Sigmoid colon (tissue), 7 donors: ENCODE measurements around the gene PPOX. TPM values are rescaled to one million over a fixed set of nuclear protein-coding genes. Genes with fewer than 3 reads are reported as not detected.

ENCODE experiments used
- DNase-seq: peaks from one replicate; pipeline ENCODE4 v3.0.0-alpha.2; 2019
- H3K27ac ChIP-seq, 4 donors: fragments of 200-600 bp; sonication (generic); one replicate each; pipeline ENCODE4 v1.5.1; 2016 to 2019; ENCODE audit warnings: mild to moderate bottlenecking in 1 of 4
- H3K27me3 ChIP-seq, 3 donors: fragments of 200-600 bp; sonication (generic); one replicate each; pipeline ENCODE4 v1.5.1; 2019; ENCODE audit warnings: mild to moderate bottlenecking in 1 of 3
- H3K36me3 ChIP-seq, 4 donors: fragments of 200-600 bp; sonication (generic); one replicate each; pipeline ENCODE4 v1.5.1; 2016 to 2019
- H3K4me1 ChIP-seq, 4 donors: fragments of 200-600 bp; sonication (generic); one replicate each; pipeline ENCODE4 v1.5.1; 2017 to 2019
- H3K4me3 ChIP-seq, 4 donors: fragments of 200-600 bp; sonication (generic); one replicate each; pipeline ENCODE4 v1.5.1; 2017 to 2019; ENCODE audit warnings: mild to moderate bottlenecking in 2 of 4, moderate library complexity in 1 of 4
- H3K9me3 ChIP-seq, 4 donors: fragments of 200-600 bp in 3 of 4; sonication (generic) in 3 of 4; one replicate each; pipeline versions ENCODE4 v1.5.1 to v1.6.1; 2013 to 2019
- CTCF ChIP-seq, 4 experiments: fragments of 450-650 bp in 3 of 4; fragments of 200-600 bp in 1 of 4; IDR thresholded peaks; one replicate each; pipeline ENCODE4 v1.5.1; 2016 to 2019; ENCODE audit warnings: antibody characterized with exemption in 4 of 4, mild to moderate bottlenecking in 3 of 4, moderate library complexity in 2 of 4
- EP300 ChIP-seq, 4 donors: sonication (generic); formaldehyde crosslinking; IDR thresholded peaks; one replicate each; pipeline ENCODE4 v1.6.1; 2017; ENCODE audit warnings: antibody characterized with exemption in 4 of 4
- POLR2A ChIP-seq, 2 donors: fragments of 450-650 bp; IDR thresholded peaks; one replicate each; pipeline ENCODE4 v1.6.1; 2016; ENCODE audit warnings: antibody characterized with exemption in 2 of 2, mild to moderate bottlenecking in 2 of 2, moderate library complexity in 2 of 2
- POLR2AphosphoS5 ChIP-seq, 4 donors: sonication (generic); formaldehyde crosslinking; IDR thresholded peaks; one replicate each; pipeline ENCODE4 v1.6.1; 2017; ENCODE audit warnings: antibody characterized with exemption in 4 of 4
- WGBS, 2 donors: extraction: QIAGEN DNeasy Blood & Tissue Kit; methylation state at CpG; one replicate each; pipeline ENCODE4 v1.1.7; 2013; 5-methylcytosine and 5-hydroxymethylcytosine counted together
- intact Hi-C: fragments of 100-400 bp; cut with DNase I; formaldehyde crosslinking; loops from one replicate; pipeline ENCODE4 v1.15.1; 2023
- polyA plus RNA-seq, 3 donors: library from polyadenylated mRNA; stranded (reverse); fragments of 200-250 nt; gene quantifications; one replicate each; pipeline ENCODE4 v1.2.3, GENCODE V29; 2013
- total RNA-seq, 4 donors: library from RNA; depleted of rRNA; stranded (reverse); fragments of >200 nt; gene quantifications; one replicate each; pipeline ENCODE4 v1.1.0, GENCODE V29; 2016
- donor health status: healthy with polysubstance abuse.
- donor health status: Bipolar disorder and iron deficiency.
- donor health status: healthy.

The PPOX gene
- total and polyA plus RNA-seq, 7 donors, result 7.4 to 30.9 (median 17.7) TPM

- H3K36me3 ChIP-seq, result peaks cover 11 to 31% (median 11%) of the 10 kb centered on the region in 4 donors
- peaks cover 0 to 32% (median 22%) of the 10 kb centered on the region in 4 donors for H3K4me1 ChIP-seq
- peak overlapping the region; percentile 85 to 92 (median 88) for H3K27ac ChIP-seq
- TF ChIP-seq CTCF (IDR thresholded peaks at IDR 0.05), result no peak
- TF ChIP-seq EP300 (IDR thresholded peaks at IDR 0.05), result no peak
- no peak for TF ChIP-seq POLR2A (IDR thresholded peaks at IDR 0.05)
- TF ChIP-seq POLR2AphosphoS5 (IDR thresholded peaks at IDR 0.05), result no peak
- no peak for DNase-seq
- WGBS, 2 donors, result 31 to 70% methylated on average over 9 of the region's 9 CpGs
- no peaks in the 10 kb centered on the region for H3K9me3 ChIP-seq
- no peaks in the 10 kb centered on the region for H3K27me3 ChIP-seq
- peak overlapping the region; percentile 64 to 78 (median 76) for H3K4me3 ChIP-seq
- intact Hi-C loops, result loop anchor here (1.0 kb wide), 1 partner anchor 12 kb away; the partner anchor contains the start of gene PPOX
Measured at GRCh38 chr1:161177936-161178244, 11.7 kb downstream of the PPOX start.

GRCh38 chr1:161179698-161180097 is 13.5 kb downstream of the PPOX start:
- H3K4me3 ChIP-seq, result no peak overlapping the region
- no peak overlapping the region for H3K27ac ChIP-seq
- H3K4me1 ChIP-seq, result peaks cover 0 to 23% (median 15%) of the 10 kb centered on the region in 4 donors
- H3K9me3 ChIP-seq, result no peaks in the 10 kb centered on the region
- 85 to 97% methylated on average over 3 of the region's 3 CpGs for WGBS, 2 donors
- H3K27me3 ChIP-seq, result no peaks in the 10 kb centered on the region
- intact Hi-C loops, result no loop called here
- TF ChIP-seq POLR2A (IDR thresholded peaks at IDR 0.05) (no peak), POLR2AphosphoS5 (IDR thresholded peaks at IDR 0.05) (no peak), EP300 (IDR thresholded peaks at IDR 0.05) (no peak), CTCF (IDR thresholded peaks at IDR 0.05) (no peak)
- no peak for DNase-seq
- H3K36me3 ChIP-seq, result peaks cover 0 to 13% (median 3%) of the 10 kb centered on the region in 4 donors

GRCh38 chr1:161180639-161181038 is 14.4 kb downstream of the PPOX start:
- intact Hi-C loops, result no loop called here
- WGBS, 2 donors, result 77 to 85% methylated on average over 1 of the region's 1 CpG
- Histone ChIP-seq H3K9me3 (no peaks in the 10 kb centered on the region), H3K27ac (no peak overlapping the region), H3K36me3 (peaks cover 0 to 4% (median 0%) of the 10 kb centered on the region in 4 donors), H3K4me3 (no peak overlapping the region), H3K27me3 (no peaks in the 10 kb centered on the region), H3K4me1 (peaks cover 0 to 22% (median 15%) of the 10 kb centered on the region in 4 donors)
- TF ChIP-seq POLR2AphosphoS5 (IDR thresholded peaks at IDR 0.05), result no peak
- no peak for TF ChIP-seq CTCF (IDR thresholded peaks at IDR 0.05)
- no peak for TF ChIP-seq EP300 (IDR thresholded peaks at IDR 0.05)
- no peak for TF ChIP-seq POLR2A (IDR thresholded peaks at IDR 0.05)
- no peak for DNase-seq

- Histone ChIP-seq H3K27me3 (no peaks in the 10 kb centered on the region), H3K4me3 (no peak overlapping the region), H3K9me3 (no peaks in the 10 kb centered on the region), H3K4me1 (peaks cover 0 to 8% (median 3%) of the 10 kb centered on the region in 4 donors), H3K27ac (no peak overlapping the region), H3K36me3 (no peaks in the 10 kb centered on the region)
- TF ChIP-seq CTCF (IDR thresholded peaks at IDR 0.05), result no peak
- TF ChIP-seq POLR2AphosphoS5 (IDR thresholded peaks at IDR 0.05), result no peak
- no peak for TF ChIP-seq EP300 (IDR thresholded peaks at IDR 0.05)
- TF ChIP-seq POLR2A (IDR thresholded peaks at IDR 0.05), result no peak
- no peak for DNase-seq
- WGBS, 2 donors, result 82 to 91% methylated on average over 1 of the region's 1 CpG
- intact Hi-C loops, result no loop called here
Measured at GRCh38 chr1:161182214-161182613, 16.0 kb downstream of the PPOX start.

GRCh38 chr1:161185282-161185682 is 19.1 kb downstream of the PPOX start:
- WGBS, 2 donors, result 14 to 28% methylated on average over 3 of the region's 3 CpGs
- Histone ChIP-seq H3K4me3 (no peak overlapping the region), H3K27me3 (no peaks in the 10 kb centered on the region), H3K36me3 (no peaks in the 10 kb centered on the region), H3K4me1 (no peaks in the 10 kb centered on the region), H3K27ac (peak overlapping the region in 3 of 4 donors; percentile 48 to 68 (median 67)), H3K9me3 (no peaks in the 10 kb centered on the region)
- TF ChIP-seq CTCF (IDR thresholded peaks at IDR 0.05) (no peak), POLR2AphosphoS5 (IDR thresholded peaks at IDR 0.05) (peak in 1 of 4 donors; percentile 56)
- intact Hi-C loops, result no loop called here
- peak; percentile 87 for DNase-seq
